Colon (tissue), 2 donors: ENCODE data around the gene TMEM158.

Experiments used
- FAIRE-seq: peaks from 2 replicates; lab custom pipeline; 2012; peaks lifted over from hg19 to GRCh38; lab: Jason Lieb, UNC
- donor health status: control.
- donor health status: control.

The TMEM158 gene

DNA sequence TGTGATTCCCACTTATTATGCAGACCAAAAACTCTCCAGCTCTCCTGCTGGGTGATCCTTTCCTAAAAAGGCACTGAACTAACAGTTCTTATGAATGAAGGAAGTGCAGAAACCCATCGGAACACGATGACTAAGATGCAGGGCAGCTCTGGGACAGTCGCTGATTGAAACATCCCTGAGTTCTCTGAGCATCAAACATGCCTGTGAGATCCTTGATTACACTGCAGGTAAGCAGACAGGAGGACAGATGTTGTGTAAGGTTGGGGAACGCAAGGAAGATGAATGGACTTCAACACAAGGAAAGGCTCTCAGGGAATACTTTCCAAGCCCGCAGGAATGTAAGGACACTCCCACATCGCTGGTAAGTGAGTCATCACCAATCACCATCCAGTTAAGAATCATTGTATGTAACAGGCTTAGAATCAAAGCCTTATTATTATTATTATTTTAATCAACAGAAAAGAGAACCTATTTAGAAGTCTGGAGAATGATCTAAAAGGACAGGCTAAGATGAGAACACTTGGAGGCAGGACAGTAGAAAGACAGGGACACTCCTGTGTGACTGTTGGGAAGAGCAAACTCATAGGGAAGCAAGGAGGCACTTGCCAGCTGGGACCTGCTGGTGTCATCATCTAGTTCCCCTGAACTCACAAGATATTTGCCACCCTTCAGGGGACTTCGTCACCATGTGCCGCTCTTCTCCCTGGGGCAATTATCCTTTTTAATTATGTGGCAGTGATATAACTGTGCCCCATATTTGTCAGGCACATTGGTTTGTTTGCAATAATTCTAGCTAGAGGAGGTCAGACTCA lies 26.0 kb downstream of the TMEM158 start:
- FAIRE-seq: no peak

DNA sequence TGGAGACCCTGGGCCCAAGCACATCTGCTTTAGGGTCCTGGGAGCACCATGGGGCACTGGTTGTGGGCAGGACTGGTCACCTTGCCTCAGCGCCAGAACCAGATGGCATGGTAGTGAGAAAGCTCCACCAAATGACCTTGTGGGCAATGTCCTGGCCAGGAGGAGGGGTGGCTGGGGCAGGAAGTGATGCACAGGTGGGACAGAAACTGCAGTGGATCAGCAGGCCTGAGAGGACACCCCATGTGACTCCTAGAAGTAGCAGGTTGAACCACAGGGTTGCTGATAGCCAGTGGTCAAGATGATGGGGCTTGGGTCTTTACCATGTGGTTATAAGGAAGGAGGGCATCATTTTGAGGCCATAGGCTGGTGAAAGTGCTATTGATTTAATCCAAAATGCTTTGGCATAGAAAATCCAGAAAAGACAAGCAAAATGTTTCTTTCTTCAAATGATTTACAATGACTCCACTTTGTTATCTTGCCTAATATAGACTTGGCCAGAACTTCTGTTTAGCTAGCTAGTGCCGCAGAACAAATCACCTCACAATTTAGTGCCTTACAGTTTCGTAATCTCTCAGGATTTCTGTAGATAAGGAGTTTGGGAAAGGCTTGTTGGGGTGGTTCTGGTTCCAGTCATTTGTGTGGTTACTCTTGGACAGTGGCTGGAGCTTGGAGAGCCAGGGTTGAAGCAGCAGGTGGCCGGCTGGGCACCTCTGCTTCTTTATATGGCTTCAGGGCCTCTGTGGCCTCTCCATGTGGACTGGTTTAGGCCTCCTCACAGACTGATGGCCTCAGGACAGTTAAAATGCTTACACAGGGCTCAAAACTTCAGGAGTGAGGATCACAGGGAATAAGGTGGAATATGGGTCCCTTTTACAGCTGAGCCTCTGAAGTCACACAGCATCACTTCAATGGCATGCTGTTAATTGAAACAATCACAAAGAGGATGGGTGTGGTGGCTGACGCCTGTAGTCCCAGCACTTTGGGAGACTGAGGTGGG lies 27.5 kb downstream of the TMEM158 start:
- no peak for FAIRE-seq

DNA sequence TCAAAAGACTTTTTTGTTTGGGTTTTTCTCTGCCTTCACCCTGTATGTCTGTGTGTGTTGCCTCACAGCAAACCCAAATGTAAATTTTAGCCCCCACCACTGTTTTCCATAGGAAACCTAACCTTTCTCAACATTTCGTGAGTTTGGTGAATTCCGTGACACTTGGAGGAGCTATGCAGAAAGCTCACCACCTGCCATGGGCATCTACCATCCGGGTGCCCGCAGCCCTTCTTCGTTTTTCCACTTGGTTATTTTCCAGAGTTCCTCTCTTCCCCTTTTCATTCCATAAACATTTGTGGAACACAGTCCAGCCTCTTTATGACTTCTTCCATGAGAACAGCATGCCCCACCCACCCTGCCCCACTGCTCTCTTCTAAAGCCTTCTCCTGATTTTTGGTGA lies 31.3 kb downstream of the TMEM158 start:
- no peak for FAIRE-seq

DNA sequence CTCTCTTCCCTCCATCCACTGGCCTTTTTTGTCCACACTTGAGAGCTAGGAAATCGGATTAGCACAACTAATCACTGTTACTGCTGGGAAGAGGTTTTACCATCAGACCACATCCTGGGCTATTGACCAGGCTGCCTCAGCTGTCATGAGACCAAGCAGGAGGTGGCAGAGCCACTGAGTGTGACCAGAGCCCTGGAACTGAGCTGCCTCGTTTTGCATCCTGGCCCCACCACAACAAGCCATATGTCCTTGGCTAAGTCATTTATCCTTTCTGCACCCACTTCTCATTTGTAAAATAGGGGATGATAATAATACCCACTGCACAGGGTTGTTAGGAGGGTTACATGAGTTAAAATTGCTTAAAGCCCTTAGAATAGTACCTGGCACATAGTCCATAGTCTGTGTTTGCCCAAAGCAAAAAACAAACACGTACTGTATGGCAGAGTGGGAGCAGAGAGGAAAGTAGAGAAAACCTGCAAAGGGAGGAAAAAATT lies 34.1 kb downstream of the TMEM158 start:
- FAIRE-seq: no peak

DNA sequence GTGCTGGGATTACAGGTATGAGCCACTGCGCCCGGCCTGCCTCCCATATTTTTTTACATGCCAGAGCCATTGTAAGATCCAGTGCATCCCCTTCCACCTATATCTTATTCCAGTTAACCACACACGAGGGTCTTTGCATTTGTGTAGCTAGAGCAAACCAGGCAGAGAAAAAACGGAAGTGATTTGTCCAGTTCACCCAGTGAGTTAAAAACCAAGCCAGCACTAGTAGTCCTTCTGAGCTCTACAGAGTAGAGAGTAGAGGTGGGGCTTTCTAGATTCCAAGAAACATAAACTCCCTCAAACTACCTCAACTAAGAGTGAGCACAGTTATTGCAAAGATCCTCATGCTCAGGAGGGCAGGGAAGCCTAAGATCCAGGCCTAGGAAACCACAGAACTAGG lies 34.7 kb downstream of the TMEM158 start:
- no peak for FAIRE-seq

DNA sequence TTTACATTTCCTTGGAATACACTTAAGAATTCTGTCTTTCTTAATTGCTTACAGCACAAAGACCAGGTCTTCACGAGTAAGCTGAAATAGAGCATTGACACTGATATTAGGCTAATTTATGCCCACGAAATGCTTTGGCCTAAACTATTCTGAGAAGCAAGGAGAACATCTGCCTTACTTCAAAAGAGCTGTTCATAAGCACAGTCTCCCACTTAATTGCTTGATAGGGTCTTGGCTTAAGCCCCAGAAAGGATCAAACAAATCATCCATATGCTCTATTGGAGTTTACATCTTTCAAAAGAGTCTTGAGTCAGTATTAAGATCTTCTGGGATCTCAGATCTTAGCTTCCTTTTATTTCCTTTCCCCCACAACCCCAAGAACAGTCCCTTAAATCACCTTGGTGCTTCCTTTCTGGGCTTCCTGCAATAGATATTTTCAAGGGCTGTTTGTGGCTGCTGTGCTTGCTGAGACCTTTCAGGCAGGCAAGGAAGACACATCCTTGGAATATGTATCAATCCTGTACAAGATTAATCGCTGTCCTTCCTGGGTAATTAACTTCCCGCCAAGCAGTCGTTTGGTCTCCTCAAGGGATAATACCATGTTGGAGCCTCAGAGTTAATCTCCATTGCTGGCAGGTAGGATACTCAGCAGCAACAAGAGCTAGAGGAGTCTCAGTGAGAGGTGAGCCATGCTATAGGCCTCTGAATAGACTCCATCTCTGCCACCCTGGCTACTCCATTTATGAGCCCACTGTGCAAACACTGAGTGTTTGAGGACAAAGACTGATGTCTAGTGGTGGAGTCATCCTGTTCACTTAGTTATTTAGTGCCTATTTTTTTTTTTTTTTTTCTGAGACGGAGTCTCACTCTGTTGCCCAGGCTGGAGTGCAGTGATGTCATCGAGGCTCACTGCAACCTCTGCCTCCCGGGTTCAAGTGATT lies 37.1 kb downstream of the TMEM158 start:
- no peak for FAIRE-seq

DNA sequence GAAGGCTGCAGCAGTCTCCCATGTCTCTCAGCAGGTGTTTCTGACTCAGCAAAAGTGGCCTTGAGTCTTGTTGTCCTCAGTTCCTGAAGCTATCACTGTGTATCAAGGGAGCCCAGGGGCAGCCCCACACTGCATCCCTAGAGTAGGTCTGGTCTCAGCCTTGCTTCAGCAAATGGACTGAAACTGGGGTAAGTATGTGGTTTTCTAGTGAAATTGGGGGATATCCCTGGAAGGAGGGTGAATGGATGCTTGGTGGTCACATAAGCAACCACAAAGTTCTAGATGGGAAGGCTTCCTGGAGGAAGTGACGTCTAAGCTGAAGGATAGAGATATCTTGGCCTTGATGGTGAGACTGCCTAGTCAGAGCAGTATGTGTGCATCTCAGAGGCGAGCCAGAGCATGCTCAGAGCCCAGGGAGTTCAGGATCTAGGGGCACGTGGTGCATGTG lies 38.4 kb downstream of the TMEM158 start:
- no peak for FAIRE-seq

DNA sequence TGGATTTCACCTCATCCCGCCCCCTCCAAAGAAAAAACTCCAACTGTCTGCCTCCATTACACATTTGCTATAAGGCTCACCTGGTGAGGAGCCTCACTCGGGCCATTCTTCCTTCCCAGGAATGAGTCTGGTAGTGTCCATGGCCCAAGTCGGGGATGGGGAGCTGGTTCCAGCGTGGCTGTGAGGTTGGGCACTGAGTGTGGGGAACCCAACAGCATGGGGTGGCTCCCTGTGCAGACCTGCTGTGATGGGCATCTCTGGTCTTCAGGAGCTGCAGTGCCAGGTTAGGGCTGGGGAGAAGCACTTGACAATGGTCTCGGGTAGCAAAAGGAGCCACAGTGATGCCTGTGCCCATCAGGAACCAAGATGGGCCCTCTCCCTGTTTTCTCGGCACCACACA lies 39.2 kb downstream of the TMEM158 start:
- FAIRE-seq: no peak

DNA sequence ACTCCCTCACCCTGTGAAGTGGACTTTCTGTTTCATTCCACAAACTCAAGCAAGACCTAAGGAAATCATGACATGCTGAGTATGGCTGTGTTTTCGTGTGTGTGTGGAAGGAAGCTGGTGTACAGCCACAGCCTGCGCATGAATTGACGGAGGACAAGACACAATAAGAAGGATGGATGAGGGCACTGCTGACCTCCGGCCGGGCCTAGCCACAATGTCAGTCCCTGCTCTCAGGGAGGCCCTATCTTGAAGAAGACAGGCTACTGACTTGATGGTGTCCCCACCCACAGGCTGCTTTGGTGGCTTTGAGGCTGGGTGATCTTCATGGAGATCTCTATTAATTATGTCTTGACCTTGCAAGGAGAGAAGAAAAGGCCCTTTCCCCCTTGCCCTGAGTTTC lies 40.6 kb downstream of the TMEM158 start:
- FAIRE-seq: no peak

DNA sequence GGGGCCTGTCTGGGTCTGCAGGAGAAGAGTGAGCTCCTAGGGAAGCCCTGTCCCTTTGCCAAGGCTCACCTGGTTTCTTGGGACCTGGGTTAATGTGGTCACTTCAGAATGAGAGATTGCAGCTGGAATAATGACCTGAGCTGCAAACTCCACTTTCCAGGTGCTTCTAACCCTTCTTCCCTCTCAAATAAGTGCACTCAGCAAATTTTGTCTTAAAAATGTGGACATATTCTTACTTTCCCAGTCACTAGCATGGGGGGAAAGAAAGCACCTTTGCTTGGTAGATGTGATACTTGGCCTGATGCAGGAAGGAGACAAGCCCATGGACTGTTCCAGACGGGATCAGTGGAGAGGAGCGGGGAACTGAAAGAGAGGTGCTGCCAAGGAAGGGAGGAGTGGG lies 41.0 kb downstream of the TMEM158 start:
- no peak for FAIRE-seq

DNA sequence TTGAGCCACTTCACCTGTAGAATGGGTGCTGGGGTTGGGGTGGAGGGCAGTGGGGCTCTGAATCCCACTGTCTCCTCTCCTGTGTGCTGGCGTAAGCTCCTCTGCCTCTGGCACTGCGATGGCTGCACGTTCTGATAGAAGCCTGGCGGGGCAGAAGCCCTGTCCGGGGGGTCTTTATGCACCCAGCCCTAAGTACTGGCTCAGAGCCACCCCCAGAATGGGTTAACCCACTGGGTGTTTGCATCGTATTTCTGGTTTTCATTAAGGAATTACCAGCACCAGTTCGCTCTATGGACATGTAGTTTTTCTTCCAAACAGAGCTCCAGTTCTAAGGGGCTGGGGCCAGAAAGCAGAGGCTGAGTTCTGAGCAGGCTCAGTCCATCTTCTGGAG lies 42.2 kb downstream of the TMEM158 start:
- FAIRE-seq: no peak

DNA sequence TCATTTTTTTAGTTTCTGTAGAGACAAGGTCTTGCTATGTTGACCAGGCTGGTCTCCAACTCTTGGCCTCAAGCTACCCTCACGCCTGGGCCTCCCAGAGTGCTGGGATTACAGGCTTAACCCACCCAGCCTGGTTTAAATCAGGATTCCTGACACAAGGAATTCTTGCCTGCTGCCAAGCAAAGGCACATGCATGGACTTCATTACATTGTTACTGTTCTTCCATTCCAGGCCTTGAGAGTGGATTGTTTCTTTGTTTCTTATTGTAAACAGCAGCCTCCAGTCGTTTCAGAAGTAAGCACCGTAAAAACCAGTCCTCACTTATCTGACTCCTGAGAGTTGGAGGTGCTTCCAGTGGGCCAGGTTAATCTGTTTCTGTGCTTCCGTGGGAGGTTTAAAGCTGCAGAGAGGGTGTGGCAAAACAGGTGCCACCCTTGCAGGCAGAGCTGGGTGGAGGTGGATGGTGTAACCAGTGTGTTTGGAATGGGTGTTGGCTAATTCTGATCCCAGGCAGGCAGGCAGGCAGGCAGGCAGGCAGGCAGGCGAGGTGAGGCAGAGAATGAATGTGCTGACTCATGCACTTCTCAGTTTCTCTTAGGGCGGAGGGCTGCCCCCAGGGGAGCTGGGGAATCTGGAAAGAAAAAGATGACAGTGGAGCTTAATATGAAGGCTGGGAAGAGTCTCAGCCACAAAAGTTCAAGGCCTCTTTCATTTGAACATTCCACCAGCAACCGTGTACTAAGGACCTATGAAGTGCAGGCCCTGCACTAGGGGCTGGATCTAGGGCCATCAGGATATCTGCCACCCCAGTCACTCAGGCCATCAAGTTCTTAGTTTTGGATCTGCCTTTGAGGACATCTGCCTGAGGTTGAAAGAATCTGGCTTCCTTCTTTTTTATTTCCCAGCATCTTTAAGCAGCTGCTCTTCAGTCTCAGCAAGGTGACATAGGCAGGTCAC lies 42.9 kb downstream of the TMEM158 start:
- no peak for FAIRE-seq

DNA sequence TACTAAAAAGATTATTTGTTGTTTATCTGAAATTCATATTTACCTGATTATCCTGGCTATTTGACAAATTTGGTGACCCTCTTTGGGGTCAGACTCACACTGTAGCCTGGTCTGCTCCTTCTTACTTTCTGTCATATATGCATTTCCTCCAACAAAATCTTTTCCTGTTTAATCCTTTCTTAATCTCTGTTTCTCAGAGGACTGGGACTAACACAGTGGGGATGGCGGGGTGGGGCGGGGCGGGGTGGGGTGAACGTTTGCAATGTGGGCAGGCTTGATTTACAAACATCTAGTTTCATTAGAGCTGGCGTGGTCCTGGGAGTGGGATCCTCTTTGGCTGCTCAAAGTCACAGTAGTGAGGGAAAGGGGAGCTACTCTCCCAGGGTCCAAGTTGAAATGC lies 44.6 kb downstream of the TMEM158 start:
- no peak for FAIRE-seq

DNA sequence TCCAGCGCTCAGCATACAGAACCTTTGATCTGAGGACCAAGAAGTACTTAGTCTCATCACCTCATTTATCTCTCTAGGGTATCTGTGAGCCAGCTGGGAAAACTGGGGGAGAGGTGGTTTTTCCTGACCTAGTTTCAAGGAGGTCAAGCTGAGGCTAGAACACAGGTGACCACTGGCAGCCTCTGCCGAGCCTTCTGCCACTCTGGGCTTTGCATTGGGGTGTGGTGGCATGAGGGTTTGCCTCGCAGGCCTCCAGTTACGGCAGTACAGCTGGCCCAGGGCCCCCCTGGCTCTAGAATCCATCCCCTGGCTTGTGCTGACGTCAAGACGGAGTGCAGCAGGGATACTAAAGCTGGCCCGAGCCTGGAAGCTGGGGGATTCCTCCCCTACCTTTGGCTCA lies 45.2 kb downstream of the TMEM158 start:
- no peak for FAIRE-seq

DNA sequence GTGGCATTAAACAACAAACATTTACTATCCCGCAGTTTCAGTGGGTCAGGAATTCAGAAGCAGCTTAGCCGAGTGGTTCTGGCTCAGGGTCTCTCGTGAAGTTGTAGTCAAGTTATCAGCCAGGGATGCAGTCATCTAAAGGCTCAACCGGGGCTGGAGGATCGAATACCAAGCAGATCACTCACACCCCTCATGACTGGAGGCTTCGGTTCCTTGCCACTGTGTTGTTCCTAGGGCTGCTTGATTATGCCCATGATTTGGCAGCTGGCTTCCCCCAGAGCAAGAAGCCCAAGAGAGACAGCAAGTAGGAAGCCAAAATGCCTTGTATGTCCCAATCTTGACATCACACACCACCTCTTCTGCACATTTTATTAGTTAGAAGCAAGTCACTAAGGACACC lies 46.0 kb downstream of the TMEM158 start:
- no peak for FAIRE-seq

DNA sequence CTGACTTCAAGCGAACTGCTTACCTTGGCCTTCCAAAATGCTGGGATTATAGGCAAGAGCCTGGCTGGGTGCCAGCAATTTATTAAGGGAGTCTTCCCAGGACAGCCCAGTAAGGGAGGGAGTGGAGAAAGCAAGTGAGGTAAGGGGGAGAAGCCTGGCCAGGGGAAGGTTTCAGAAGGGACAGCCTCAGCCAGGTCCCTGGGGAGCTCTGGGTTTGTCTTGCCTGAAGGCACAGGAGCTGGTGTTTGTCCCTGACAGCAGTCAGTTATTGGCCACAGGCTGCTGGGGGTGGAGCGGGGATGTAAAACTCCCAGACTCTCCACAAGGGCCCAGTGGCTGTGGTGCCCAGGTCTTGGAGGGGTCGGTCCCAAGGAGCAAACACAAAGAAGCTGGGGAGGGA lies 46.9 kb downstream of the TMEM158 start:
- FAIRE-seq: no peak

DNA sequence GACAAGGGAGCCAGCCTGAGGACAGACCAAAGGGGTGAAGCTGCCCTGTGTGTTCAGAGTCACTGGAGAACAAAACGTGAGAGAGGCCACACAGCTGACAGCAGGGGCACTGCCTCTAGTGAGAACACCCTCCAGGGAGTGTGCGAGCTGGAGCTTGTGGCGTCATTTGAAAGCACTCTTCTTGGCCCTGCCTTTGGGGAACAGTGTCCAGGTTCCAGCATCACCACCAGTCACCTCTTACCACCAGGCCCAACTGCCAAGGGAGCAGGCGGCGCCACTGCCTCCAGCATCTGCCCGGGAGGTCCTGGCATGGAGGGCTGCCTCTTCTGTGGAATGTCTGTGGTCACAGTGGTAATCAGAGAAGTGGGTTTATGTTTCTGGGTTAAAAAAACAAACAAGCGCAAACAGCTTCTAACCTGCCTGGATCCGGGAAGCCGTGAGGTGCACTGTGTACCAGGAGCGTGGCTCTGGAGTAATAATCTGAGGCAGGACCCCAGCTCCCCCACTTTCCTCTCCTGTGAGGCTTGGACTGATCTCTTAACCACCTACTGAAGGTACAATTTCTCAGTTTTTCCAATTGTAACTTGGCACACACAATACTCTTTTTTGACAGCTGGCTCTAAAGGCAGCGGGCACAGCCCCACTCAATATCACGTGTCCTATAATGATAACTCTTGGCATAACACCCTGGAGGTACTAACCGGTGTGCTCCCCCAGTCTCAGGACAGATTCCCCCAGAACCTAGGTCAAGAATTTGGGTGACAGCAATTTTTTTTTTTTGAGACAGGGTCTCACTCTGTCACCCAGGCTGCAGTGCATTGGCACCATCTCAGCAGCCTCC lies 47.7 kb downstream of the TMEM158 start:
- no peak for FAIRE-seq

DNA sequence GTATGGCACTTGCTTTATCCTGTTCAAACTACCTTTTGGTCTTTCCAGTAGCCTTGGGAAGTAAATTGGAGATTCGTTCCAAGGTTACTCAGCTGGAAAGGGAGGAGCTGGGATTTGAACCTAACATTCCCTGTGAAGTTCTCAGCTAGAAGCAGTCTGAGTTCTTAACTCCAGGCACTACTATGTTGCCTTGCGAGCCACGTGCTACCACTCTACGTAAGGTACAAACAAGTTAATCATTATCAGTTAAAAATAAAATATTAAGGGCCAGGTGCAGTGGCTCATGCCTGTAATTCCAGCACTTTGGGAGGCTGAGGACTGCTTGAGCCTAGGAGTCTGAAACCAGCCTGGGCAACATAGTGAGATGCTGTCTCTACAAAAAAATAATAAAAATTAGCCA lies 49.2 kb downstream of the TMEM158 start:
- no peak for FAIRE-seq
